ENCODE data around the gene NSMCE1. TPM values are rescaled to one million over a fixed set of nuclear protein-coding genes. Genes with fewer than 3 reads are reported as not detected.
A peak's percentile ranks its signal among the peaks of the same experiment; 100 is the strongest.
"Not testable (repeated sequence)": the region's sequence is repeated elsewhere in the genome, so short reads cannot be mapped to it uniquely, and the experiment has no call there.

NSMCE1 gene
- total RNA-seq, 2 experiments from 2014 or later, result 31.9 to 33.9 TPM

DNA sequence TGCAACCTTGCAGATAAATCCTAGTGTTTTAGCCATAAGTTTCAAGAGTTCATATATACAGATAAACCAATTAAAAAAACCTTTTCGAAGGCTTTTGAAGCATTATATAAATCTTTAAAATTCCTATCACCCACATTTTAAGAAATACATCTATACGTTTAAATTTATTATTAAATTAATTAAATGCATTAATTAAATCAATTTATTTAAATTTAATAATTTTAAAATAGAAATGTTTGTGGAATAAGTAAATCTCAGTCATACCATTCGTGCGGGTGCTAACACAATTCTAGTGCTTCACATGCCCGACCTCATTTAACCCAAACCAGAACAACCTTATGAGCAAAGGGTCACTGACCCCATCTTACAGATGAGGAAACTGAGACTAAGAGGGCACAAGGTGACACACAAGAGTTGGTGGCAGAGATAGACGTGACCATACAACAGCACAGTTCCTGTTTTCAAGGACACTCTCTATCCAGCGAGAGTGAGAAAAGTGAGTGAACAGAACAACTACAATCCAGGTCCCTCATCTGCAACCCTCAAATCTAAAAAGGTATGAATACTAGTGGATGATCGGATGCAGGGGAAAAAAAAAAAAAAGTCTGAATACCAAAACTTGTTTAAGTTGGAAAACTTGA lies 1.4 kb downstream of the NSMCE1 start:
- H3K36me3 Mint-ChIP-seq (ENCODE audit: low read depth), result peaks cover 12% of the 10 kb centered on the region
- Histone ChIP-seq H3K36me3 (ENCODE audit: insufficient read depth, low read length) (no peaks in the 10 kb centered on the region), H3K9me3 (ENCODE audit: control insufficient read depth in 1 of 2, insufficient read depth in 1 of 2, low read length in 2 of 2) (no peaks in the 10 kb centered on the region), H3K4me1 (ENCODE audit: insufficient read depth, low read length) (peaks cover 30% of the 10 kb centered on the region), H3K27ac (ENCODE audit: low read depth in 1 of 2, low read length in 2 of 2) (no peak overlapping the region), H3K27me3 (ENCODE audit: control insufficient read depth in 1 of 2, insufficient read depth in 2 of 2, low read length in 2 of 2) (no peaks in the 10 kb centered on the region), H3K4me3 (ENCODE audit: low read length) (no peak overlapping the region)
- H3K27ac Mint-ChIP-seq, result peak overlapping the region; percentile 98
- TF ChIP-seq, protein P1, sequence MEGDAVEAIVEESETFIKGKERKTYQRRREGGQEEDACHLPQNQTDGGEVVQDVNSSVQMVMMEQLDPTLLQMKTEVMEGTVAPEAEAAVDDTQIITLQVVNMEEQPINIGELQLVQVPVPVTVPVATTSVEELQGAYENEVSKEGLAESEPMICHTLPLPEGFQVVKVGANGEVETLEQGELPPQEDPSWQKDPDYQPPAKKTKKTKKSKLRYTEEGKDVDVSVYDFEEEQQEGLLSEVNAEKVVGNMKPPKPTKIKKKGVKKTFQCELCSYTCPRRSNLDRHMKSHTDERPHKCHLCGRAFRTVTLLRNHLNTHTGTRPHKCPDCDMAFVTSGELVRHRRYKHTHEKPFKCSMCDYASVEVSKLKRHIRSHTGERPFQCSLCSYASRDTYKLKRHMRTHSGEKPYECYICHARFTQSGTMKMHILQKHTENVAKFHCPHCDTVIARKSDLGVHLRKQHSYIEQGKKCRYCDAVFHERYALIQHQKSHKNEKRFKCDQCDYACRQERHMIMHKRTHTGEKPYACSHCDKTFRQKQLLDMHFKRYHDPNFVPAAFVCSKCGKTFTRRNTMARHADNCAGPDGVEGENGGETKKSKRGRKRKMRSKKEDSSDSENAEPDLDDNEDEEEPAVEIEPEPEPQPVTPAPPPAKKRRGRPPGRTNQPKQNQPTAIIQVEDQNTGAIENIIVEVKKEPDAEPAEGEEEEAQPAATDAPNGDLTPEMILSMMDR (IDR thresholded peaks at IDR 0.05), result no peak
- H3K27me3 Mint-ChIP-seq, result no peaks in the 10 kb centered on the region
- ChIA-PET POLR2A (interaction anchor here (1.3 to 2.7 kb wide), 2 partner anchors 32 to 36 kb away, joined by 5 to 18 read pairs; no protein-coding TSS in a partner anchor), CTCF (interaction anchor here (1.1 kb wide), 2 partner anchors 32 to 37 kb away, joined by 4 to 6 read pairs; no protein-coding TSS in a partner anchor)
- intact Hi-C loops (cut with DNase I, micrococcal nuclease), result no loop called here
- peaks cover 78% of the 10 kb centered on the region for H3K4me1 Mint-ChIP-seq (ENCODE audit: low read depth)
- no peak for DNase-seq
- H3K4me3 Mint-ChIP-seq, result peak overlapping the region; percentile 100
- ATAC-seq (ENCODE audit: poor library complexity), result no peak
- no peaks in the 10 kb centered on the region for H3K9me3 Mint-ChIP-seq

DNA sequence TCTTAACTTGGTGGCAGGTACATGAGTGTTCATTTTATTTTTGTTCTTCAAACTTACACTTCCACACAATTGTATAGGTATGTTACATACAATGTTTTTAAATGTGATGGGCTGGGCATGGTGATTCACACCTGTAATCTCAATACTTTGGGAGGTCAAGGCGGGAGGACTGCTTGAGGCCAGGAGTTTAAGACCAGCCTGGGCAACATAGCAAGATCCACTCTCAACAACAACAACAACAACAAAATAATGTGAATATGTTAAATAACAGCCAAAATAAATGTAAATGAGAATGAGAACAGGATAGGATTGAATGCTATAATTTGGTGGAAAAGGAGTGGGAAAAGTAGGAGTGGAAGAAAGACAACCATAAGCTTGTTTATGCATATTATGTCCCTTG lies 2.6 kb downstream of the NSMCE1 start:
- Mint-ChIP-seq H3K27me3 (no peaks in the 10 kb centered on the region), H3K27ac (peak overlapping the region; percentile 51), H3K9me3 (no peaks in the 10 kb centered on the region), H3K4me1 (ENCODE audit: low read depth) (peaks cover 78% of the 10 kb centered on the region), H3K36me3 (ENCODE audit: low read depth) (peaks cover 12% of the 10 kb centered on the region), H3K4me3 (peak overlapping the region; percentile 39)
- intact Hi-C loops (cut with DNase I, micrococcal nuclease), result no loop called here
- ATAC-seq (ENCODE audit: poor library complexity), result no peak
- Histone ChIP-seq H3K4me1 (ENCODE audit: insufficient read depth, low read length) (peaks cover 28% of the 10 kb centered on the region), H3K27me3 (ENCODE audit: control insufficient read depth in 1 of 2, insufficient read depth in 2 of 2, low read length in 2 of 2) (no peaks in the 10 kb centered on the region), H3K27ac (ENCODE audit: low read depth in 1 of 2, low read length in 2 of 2) (no peak overlapping the region), H3K4me3 (ENCODE audit: low read length) (no peak overlapping the region), H3K36me3 (ENCODE audit: insufficient read depth, low read length) (no peaks in the 10 kb centered on the region), H3K9me3 (ENCODE audit: control insufficient read depth in 1 of 2, insufficient read depth in 1 of 2, low read length in 2 of 2) (no peaks in the 10 kb centered on the region)
- ChIA-PET CTCF (interaction anchor here (0.6 to 1.6 kb wide), 3 partner anchors 31 to 86 kb away, joined by 3 to 4 read pairs (median 3); no protein-coding TSS in a partner anchor), POLR2A (interaction anchor here (0.9 to 1.7 kb wide), 4 partner anchors 12 to 35 kb away, joined by 3 to 6 read pairs (median 4); no protein-coding TSS in a partner anchor)
- no peak for DNase-seq
- TF ChIP-seq, protein P1 (IDR thresholded peaks at IDR 0.05), result no peak

DNA sequence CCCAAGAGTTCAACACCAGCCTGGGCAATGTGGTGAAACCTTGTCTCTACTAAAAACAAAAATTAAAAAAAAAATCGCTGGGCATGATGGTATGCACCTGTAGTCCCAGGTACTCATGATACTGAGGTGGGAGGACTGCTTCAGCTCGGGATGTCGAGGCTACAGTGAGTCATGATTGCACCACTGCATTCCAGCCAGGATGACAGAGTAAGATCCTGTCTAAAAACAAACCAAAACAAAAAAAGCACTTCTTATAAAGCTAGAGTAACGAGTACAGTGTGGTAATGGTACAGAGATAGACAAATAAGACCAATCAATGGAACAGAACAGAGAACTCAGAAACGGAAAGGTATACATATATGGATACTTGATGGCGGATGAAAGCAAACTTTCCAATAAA lies 4.4 kb downstream of the NSMCE1 start:
- intact Hi-C loops (cut with DNase I, micrococcal nuclease), result no loop called here
- peaks cover 19% of the 10 kb centered on the region for H3K36me3 Mint-ChIP-seq (ENCODE audit: low read depth)
- peaks cover 21% of the 10 kb centered on the region for H3K4me1 ChIP-seq (ENCODE audit: insufficient read depth, low read length)
- H3K4me3 ChIP-seq (ENCODE audit: low read length), result no peak overlapping the region
- TF ChIP-seq, protein P1 (IDR thresholded peaks at IDR 0.05), result no peak
- H3K9me3 Mint-ChIP-seq, result no peaks in the 10 kb centered on the region
- no peak overlapping the region for H3K27ac Mint-ChIP-seq
- H3K27me3 ChIP-seq (ENCODE audit: control insufficient read depth in 1 of 2, insufficient read depth in 2 of 2, low read length in 2 of 2), result no peaks in the 10 kb centered on the region
- H3K4me1 Mint-ChIP-seq (ENCODE audit: low read depth), result peaks cover 77% of the 10 kb centered on the region
- H3K27ac ChIP-seq (ENCODE audit: low read depth in 1 of 2, low read length in 2 of 2), result no peak overlapping the region
- no peak for ATAC-seq (ENCODE audit: poor library complexity)
- POLR2A ChIA-PET, result interaction anchor here (1.1 to 1.8 kb wide), 3 partner anchors 10 to 29 kb away, joined by 4 to 6 read pairs (median 4); no protein-coding TSS in a partner anchor
- no peak overlapping the region for H3K4me3 Mint-ChIP-seq
- CTCF ChIA-PET, result interaction anchor here (1.1 to 2.7 kb wide), 4 partner anchors 9 to 85 kb away, joined by 3 to 11 read pairs (median 3); no protein-coding TSS in a partner anchor
- no peaks in the 10 kb centered on the region for H3K9me3 ChIP-seq (ENCODE audit: control insufficient read depth in 1 of 2, insufficient read depth in 1 of 2, low read length in 2 of 2)
- no peaks in the 10 kb centered on the region for H3K27me3 Mint-ChIP-seq
- H3K36me3 ChIP-seq (ENCODE audit: insufficient read depth, low read length), result no peaks in the 10 kb centered on the region
- no peak for DNase-seq

DNA sequence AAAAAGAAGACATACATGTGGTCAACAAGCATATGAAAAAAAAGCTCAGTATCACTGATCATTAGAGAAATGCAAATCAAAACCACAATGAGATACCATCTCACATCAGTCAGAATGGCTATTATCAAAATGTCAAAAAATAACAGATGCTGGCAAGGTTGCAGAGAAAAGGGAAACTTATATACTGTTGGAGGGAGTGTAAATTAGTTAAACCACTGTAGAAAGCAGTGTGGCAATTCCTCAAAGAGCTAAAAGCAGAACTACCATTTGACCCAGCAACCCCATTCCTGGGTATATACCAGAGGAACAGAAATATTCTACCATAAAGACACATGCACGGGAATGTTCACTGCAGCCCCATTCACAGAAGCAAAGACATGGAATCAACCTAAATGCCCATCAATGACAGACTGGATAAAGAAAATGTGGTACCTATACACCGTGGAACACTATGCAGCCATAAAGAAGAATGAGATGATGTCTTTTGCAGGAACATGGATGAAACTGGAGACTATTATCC lies 5.6 kb downstream of the NSMCE1 start:
- H3K36me3 ChIP-seq (ENCODE audit: insufficient read depth, low read length); H3K9me3 Mint-ChIP-seq; POLR2A ChIA-PET; DNase-seq; H3K27ac ChIP-seq (ENCODE audit: low read depth in 1 of 2, low read length in 2 of 2); H3K9me3 ChIP-seq (ENCODE audit: control insufficient read depth in 1 of 2, insufficient read depth in 1 of 2, low read length in 2 of 2); H3K27me3 ChIP-seq (ENCODE audit: control insufficient read depth in 1 of 2, insufficient read depth in 2 of 2, low read length in 2 of 2); ATAC-seq (ENCODE audit: poor library complexity); intact Hi-C loops (cut with DNase I, micrococcal nuclease); H3K4me3 Mint-ChIP-seq; H3K4me3 ChIP-seq (ENCODE audit: low read length); H3K27me3 Mint-ChIP-seq: not testable (repeated sequence)
- CTCF ChIA-PET, result interaction anchor here (2.7 kb wide), 1 partner anchor 28 kb away, joined by 11 read pairs; no protein-coding TSS in a partner anchor
- Mint-ChIP-seq H3K27ac (peak overlapping the region; percentile 35), H3K36me3 (ENCODE audit: low read depth) (peaks cover 16% of the 10 kb centered on the region), H3K4me1 (ENCODE audit: low read depth) (peaks cover 75% of the 10 kb centered on the region)
- H3K4me1 ChIP-seq (ENCODE audit: insufficient read depth, low read length), result peaks cover 14% of the 10 kb centered on the region

All from CD4-positive, alpha-beta T cell (primary cell).